Measurements from ENCODE around the gene EXOC1.

EXOC1 gene

GRCh38 chr4:55868581-55869090, 15.2 kb downstream of the EXOC1 start:
- H3K4me3 ChIP-seq (ENCODE audit: low read depth, low read length): no peak overlapping the region
- TF ChIP-seq CTCF (IDR thresholded peaks at IDR 0.05; ENCODE audit: low read depth, low read length): no peak

GRCh38 chr4:55871299-55871800, 17.9 kb downstream of the EXOC1 start:
- TF ChIP-seq CTCF (IDR thresholded peaks at IDR 0.05; ENCODE audit: low read depth, low read length): no peak
- no peak overlapping the region for H3K4me3 ChIP-seq (ENCODE audit: low read depth, low read length)

- no peak overlapping the region for H3K4me3 ChIP-seq (ENCODE audit: low read depth, low read length)
- TF ChIP-seq CTCF (IDR thresholded peaks at IDR 0.05; ENCODE audit: low read depth, low read length): no peak
Measured at GRCh38 chr4:55874831-55875230, 21.4 kb downstream of the EXOC1 start.

GRCh38 chr4:55876387-55876786, 22.9 kb downstream of the EXOC1 start:
- TF ChIP-seq CTCF (IDR thresholded peaks at IDR 0.05; ENCODE audit: low read depth, low read length): no peak
- H3K4me3 ChIP-seq (ENCODE audit: low read depth, low read length): no peak overlapping the region

GRCh38 chr4:55879224-55879623, 25.8 kb downstream of the EXOC1 start:
- H3K4me3 ChIP-seq (ENCODE audit: low read depth, low read length): no peak overlapping the region
- no peak for TF ChIP-seq CTCF (IDR thresholded peaks at IDR 0.05; ENCODE audit: low read depth, low read length)

GRCh38 chr4:55880652-55881280, 27.3 kb downstream of the EXOC1 start:
- H3K4me3 ChIP-seq (ENCODE audit: low read depth, low read length): no peak overlapping the region
- no peak for TF ChIP-seq CTCF (IDR thresholded peaks at IDR 0.05; ENCODE audit: low read depth, low read length)

GRCh38 chr4:55884093-55884850, 30.8 kb downstream of the EXOC1 start:
- no peak for TF ChIP-seq CTCF (IDR thresholded peaks at IDR 0.05; ENCODE audit: low read depth, low read length)
- H3K4me3 ChIP-seq (ENCODE audit: low read depth, low read length): no peak overlapping the region

All from WI38 (cell line).